ENCODE data around the gene TPSAB1.
"Not testable (repeated sequence)": the region's sequence is repeated elsewhere in the genome, so short reads cannot be mapped to it uniquely, and the experiment has no call there.

DNA sequence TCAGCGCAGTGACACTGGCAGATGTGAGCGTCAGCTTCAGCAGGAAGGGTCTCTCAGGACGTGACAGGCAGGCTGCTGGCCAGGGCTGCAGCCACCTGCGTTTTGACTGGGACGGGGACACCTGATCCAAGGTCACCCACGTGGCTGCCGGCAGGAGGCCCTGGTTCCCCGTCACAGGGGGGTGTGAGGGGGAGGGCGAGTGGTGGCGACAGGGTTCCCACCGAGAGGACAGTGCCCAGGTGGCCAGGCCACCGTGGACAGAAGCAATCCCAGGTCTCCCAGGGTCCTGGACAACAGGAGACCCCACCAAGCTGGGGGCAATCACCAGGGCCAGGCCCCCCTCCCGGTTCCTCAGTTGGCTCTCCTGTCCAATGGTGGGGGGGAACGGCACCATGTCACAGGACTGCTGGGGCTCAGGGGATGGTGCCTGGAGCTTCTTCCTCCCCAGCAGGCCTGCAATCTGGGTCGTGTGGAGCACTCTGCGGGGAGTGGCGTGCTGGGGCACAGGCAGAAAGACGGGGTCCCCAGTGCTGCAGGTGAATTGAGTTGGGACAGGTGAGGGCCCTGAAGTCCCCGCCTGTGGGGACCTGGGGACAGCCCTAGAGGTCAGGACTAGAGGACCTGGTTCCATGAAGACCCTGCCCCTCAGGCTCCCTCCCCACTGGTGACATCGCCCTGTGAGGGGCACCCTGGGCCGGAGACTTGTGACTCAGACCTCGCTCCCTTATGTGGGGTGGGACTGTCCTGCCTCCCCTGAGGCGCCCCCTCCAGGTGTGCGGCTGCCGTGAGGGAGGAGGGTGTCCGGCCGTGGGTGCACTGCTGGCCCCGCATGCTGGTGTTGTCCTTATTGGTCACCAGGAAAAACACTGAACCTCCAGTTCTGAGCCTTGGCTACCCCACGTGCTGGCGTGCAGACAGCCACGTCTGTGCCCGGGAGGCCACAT lies 3.7 kb downstream of the TPSAB1 start:
- TF ChIP-seq EZH2 (IDR thresholded peaks at IDR 0.05; ENCODE audit: insufficient read depth, low read length), result not testable (repeated sequence)
- TF ChIP-seq, protein P1, sequence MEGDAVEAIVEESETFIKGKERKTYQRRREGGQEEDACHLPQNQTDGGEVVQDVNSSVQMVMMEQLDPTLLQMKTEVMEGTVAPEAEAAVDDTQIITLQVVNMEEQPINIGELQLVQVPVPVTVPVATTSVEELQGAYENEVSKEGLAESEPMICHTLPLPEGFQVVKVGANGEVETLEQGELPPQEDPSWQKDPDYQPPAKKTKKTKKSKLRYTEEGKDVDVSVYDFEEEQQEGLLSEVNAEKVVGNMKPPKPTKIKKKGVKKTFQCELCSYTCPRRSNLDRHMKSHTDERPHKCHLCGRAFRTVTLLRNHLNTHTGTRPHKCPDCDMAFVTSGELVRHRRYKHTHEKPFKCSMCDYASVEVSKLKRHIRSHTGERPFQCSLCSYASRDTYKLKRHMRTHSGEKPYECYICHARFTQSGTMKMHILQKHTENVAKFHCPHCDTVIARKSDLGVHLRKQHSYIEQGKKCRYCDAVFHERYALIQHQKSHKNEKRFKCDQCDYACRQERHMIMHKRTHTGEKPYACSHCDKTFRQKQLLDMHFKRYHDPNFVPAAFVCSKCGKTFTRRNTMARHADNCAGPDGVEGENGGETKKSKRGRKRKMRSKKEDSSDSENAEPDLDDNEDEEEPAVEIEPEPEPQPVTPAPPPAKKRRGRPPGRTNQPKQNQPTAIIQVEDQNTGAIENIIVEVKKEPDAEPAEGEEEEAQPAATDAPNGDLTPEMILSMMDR (IDR thresholded peaks at IDR 0.05; ENCODE audit: insufficient read depth, low read depth, low read length), result not testable (repeated sequence)
